Body of pancreas (tissue), 4 donors: Measurements from ENCODE around the gene CCDC150.

Experiments
- CTCF ChIP-seq, 7 experiments: fragments of 450-650 bp in 4 of 7; fragments of 200-600 bp in 3 of 7; sonication (generic) in 3 of 7; IDR thresholded peaks; one replicate each; pipeline ENCODE4 v1.5.1; 2016 to 2019; ENCODE audit warnings: antibody characterized with exemption in 7 of 7
- POLR2A ChIP-seq, 3 donors: fragments of 450-650 bp; IDR thresholded peaks; one replicate each; pipeline ENCODE4 v1.6.1; 2016; ENCODE audit warnings: antibody characterized with exemption in 3 of 3, mild to moderate bottlenecking in 2 of 3

GRCh38 chr2:196609806-196610205 lies 29.7 kb upstream of the CCDC150 start:
- TF ChIP-seq CTCF (IDR thresholded peaks at IDR 0.05) (no peak), POLR2A (IDR thresholded peaks at IDR 0.05) (no peak)
